GM06990 (cell line): ENCODE results near the gene SRGAP3.

Experiments
- DNase-seq: peaks from one replicate; pipeline ENCODE4 v3.0.0-alpha.2; 2011; ENCODE audit not compliant: insufficient read length; ENCODE audit errors: extremely low read depth
- H3K27me3 ChIP-seq: replicated peaks from 2 replicates; pipeline ENCODE4 v1.6.0; 2011; ENCODE audit warnings: low read length; ENCODE audit not compliant: control insufficient read depth, insufficient read depth
- H3K36me3 ChIP-seq: 2 replicates; pipeline ENCODE4 v1.5.1; 2011; ENCODE audit warnings: low read length; ENCODE audit not compliant: control insufficient read depth, insufficient read depth
- H3K4me3 ChIP-seq: replicated peaks from 2 replicates; pipeline ENCODE4 v1.5.1; 2011; ENCODE audit warnings: low read depth, mild to moderate bottlenecking, control low read depth, low read length
- TF ChIP-seq, protein P1 (sequence below): IDR thresholded peaks from 2 replicates; pipeline ENCODE4 v1.5.1; 2011; ENCODE audit warnings: low read length, control low read depth, mild to moderate bottlenecking, inconsistent platforms; ENCODE audit not compliant: insufficient read depth, poor library complexity, severe bottlenecking

The SRGAP3 gene

DNA sequence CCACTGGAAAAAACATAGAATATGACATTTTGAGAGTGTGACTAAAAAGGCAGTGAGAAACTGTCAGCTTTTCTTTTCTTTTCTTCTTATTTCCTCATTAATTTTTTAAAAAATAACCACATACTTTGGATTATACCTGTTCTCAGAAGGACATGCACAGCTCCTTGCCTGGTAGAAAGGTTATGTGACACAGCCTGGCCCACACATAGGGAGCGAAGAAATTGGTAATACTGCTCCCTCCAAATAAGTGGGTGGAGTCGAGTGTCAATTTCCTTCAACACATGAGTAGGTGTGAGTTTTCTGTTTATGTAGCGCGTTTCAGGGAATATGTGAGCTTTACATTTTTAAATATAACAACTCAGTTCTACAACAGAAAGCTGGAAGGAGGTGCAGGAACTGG is 257.2 kb downstream of the SRGAP3 start:
- no peak for DNase-seq
- H3K27me3 ChIP-seq: no peaks in the 10 kb centered on the region; the same call in 1 of the 2 replicates
- TF ChIP-seq, protein P1, sequence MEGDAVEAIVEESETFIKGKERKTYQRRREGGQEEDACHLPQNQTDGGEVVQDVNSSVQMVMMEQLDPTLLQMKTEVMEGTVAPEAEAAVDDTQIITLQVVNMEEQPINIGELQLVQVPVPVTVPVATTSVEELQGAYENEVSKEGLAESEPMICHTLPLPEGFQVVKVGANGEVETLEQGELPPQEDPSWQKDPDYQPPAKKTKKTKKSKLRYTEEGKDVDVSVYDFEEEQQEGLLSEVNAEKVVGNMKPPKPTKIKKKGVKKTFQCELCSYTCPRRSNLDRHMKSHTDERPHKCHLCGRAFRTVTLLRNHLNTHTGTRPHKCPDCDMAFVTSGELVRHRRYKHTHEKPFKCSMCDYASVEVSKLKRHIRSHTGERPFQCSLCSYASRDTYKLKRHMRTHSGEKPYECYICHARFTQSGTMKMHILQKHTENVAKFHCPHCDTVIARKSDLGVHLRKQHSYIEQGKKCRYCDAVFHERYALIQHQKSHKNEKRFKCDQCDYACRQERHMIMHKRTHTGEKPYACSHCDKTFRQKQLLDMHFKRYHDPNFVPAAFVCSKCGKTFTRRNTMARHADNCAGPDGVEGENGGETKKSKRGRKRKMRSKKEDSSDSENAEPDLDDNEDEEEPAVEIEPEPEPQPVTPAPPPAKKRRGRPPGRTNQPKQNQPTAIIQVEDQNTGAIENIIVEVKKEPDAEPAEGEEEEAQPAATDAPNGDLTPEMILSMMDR: no peak
- no peak overlapping the region for H3K4me3 ChIP-seq
- H3K36me3 ChIP-seq: no peaks in the 10 kb centered on the region; the same call in 1 of the 2 replicates

DNA sequence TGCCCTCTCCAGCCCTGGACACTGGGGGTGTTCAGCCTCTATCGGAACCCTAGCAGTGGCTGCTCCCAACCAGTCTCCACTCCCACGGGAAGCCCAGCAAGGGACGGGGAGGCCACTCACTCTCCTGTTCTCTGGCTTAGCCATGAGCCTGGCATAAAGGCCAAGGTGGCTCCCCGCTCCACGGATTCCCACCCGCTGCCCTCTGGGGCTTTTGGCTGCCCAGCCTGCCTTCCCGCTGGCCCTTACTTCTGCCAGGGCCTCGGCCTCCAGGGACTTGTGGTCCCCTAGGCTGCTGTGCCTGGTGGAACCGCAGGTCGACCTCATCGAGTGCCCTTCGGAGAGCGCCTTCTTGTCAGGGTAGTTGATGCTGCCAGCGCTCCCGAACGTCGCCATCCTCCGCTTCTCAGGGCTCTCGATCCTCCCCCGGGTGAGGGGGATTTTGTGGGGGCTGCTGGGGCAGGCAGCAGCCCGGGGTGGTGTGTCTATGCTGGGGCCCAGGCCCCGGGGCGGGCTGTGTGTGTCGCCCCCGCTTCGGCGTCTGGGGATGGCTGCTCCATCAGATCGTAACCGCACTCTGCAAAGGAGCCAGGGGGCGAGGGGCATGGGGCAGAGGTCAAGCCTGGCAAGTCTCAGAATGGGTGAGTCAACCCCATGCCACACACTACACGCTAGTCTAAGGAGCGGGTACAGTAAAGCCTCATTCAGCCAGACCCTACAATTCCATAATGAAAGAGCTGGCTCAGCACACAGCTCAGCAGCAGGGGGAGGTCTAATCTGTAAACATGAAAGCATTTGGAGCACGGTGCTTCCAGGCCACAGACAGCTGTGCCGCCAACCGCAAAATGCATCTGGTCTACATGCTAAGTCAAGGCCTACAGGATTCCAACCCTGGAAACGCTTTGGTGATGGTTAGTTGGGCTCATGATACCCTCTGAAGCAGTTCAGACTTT is 258.9 kb downstream of the SRGAP3 start:
- TF ChIP-seq, protein P1: no peak
- Histone ChIP-seq H3K4me3 (no peak overlapping the region), H3K36me3 (no peaks in the 10 kb centered on the region; the same call in 1 of the 2 replicates), H3K27me3 (no peaks in the 10 kb centered on the region; the same call in 1 of the 2 replicates)
- no peak for DNase-seq

DNA sequence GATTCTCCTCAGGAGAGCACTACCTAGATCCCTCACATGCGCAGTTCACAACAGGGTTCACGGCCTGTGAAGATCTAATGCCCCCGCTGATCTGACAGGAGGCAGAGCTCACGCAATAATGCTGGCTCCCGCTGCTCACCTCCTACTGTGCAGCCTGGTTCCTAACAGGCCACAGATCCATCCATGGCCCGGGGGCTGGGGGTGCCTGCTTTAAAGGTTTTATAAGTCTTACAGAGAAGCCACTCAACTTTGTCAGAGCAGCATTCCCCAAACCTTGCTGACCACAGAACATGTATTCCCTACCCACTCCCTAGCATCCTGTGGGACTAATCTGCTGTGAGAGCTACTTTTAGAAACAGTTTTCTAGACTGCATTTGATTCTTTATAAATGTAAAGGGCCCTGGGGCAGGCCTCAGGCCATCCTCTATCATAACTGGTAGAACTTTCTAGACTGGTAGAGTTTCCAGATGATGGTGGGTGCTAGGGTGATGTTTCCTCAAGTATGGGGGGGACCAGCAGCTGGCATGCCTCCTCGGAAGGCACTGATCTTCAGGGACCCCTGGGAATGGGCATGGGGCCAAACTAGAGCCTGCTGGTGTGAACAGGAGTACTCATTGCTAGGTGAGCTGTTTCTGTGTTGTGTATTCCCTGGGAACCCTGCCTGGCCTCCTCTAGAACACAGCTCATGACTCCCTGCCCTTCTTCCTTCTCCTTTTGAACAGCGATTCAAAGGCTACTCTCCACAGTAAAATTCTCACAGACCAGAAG is 260.5 kb downstream of the SRGAP3 start:
- H3K36me3 ChIP-seq: no peaks in the 10 kb centered on the region
- no peak for DNase-seq
- no peak overlapping the region for H3K4me3 ChIP-seq
- H3K27me3 ChIP-seq: no peaks in the 10 kb centered on the region; the same call in 1 of the 2 replicates
- TF ChIP-seq, protein P1: no peak

DNA sequence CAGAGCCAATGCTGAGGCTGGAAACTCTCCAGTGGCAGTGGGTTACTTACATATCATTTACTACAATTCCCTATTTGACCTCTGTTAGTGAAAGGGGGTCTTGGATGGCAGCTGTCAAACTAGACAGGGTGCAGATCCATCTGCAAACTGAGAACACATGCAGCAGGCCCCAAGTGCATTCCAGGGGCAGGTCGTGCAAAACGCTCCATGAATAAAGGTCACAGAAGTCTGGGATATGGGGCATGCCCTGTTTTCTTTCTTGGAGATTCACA is 261.1 kb downstream of the SRGAP3 start:
- Histone ChIP-seq H3K36me3 (no peaks in the 10 kb centered on the region), H3K4me3 (no peak overlapping the region), H3K27me3 (no peaks in the 10 kb centered on the region)
- TF ChIP-seq, protein P1: no peak
- DNase-seq: no peak

DNA sequence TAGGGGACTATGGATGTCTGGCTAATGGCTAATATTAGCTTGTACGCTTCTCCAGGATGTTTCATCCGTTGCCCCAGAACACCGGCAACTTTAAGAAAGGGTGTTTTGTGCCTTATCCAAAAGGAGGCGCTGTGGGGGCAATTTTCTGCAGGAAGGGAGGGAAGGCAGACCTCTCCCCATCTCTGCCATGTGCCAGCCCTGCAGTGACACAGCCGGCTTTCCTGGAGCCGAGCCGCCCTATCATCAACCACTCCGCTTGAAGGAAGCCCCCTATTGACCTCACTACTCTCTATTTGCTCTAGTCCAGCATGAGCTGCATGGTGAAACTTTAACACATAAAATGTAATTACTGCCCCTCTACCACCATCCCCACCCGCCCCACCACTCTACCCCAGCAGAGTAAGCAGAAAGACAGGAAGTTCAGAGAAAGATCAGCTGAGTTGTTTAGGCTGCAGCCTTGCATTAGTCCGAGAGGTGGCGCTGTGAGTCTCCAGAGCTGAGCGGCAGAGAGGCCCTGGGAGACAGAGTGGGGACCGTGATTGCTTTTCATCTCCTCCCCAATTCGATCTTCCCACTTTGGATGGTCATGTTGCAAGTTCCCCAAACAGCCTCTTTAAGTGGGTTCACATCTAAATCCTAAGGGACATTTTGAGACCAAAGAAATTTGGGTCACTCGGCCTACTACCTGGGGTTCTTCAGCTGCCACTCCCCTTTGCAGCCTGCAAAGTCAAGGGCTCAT is 261.6 kb downstream of the SRGAP3 start:
- H3K27me3 ChIP-seq: no peaks in the 10 kb centered on the region
- TF ChIP-seq, protein P1: peak; percentile 77
- DNase-seq: no peak
- no peaks in the 10 kb centered on the region for H3K36me3 ChIP-seq
- no peak overlapping the region for H3K4me3 ChIP-seq
